T-helper 1 cell (primary cell): ENCODE data around the gene TOP2A.
A peak's percentile ranks its signal among the peaks of the same experiment; 100 is the strongest.

ENCODE experiments used
- DNase-seq, 5 donors: peaks; one replicate each; pipeline ENCODE4 v3.0.0-alpha.2; 2012 to 2020

The TOP2A gene

DNA sequence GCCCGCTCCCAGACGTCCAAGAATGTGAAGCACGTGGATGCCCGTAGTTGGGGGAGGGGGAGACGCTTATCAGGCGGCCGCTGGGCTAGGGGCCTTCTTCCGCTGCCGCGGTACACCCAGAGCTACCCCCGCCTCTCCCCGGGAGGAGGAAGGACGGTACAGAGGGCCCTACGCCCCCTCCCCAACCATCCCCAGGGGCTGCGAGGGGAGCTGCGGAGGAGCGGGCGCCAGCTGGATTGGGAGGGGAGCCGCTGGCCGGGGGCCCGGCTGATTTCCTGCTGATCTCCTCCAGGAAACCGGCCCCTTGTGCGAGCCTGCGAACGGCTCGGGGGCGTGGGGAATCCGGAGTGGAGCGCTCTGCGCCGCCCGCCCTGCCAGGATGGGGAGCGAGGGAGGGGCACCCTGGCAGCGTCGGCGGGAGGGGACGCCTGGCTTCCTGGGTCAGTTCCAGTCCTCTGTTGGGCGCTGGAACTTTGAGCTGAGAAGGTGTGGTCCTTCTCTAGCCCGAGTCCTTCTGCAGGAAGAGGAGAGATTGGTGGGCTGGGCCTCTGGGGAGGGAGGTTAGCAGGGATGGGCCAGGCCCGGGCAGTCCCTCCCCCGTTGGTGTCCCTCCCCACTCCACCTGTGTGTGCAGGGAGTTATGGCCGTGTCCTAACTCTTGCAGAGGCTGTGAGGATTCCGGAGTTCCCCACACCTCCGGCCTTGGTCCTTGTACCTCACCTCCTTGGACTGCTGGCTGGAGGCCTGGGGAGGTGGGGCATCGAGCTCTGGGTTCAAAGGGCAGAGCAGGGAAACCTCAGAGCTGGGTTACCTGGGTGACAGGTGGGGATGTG lies 72.3 kb downstream of the TOP2A start:
- DNase-seq: peak in 1 of 5 donors; percentile 41

DNA sequence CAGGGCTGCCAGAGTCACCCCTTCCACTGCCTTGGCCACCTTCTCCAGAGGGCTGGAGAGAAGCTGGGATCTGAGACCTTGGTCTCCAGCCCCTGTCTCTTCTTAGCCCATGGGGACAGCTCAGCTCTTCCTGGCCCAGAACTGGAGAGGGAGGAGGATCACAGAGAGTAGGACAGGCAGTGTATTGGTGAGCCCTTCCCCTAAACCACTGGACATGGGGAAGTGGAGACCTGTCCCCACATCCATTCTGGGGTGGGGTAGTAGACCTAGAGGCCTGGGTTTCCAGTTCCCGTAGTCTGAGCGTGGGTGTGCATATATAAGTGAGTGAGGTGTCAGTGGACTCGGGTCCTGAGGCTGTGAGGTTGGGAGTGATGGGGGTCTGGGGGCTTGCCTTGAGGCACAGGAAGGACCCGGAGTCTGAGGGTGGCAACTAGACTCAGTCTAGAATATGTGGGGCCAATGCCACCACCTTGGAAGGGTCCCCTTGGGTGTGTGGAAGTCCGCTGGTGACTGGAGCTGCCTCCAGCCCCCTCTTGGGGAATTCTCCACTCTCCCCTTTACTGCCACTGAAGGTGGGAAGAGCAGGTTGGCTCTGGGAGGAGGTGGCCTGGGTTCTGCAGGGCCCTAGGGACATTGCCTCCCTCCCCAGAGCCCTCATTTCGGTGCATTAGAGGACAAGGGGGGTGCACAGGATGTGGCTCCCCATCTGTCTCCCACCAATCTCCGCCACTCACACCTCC lies 73.1 kb downstream of the TOP2A start:
- no peak for DNase-seq

DNA sequence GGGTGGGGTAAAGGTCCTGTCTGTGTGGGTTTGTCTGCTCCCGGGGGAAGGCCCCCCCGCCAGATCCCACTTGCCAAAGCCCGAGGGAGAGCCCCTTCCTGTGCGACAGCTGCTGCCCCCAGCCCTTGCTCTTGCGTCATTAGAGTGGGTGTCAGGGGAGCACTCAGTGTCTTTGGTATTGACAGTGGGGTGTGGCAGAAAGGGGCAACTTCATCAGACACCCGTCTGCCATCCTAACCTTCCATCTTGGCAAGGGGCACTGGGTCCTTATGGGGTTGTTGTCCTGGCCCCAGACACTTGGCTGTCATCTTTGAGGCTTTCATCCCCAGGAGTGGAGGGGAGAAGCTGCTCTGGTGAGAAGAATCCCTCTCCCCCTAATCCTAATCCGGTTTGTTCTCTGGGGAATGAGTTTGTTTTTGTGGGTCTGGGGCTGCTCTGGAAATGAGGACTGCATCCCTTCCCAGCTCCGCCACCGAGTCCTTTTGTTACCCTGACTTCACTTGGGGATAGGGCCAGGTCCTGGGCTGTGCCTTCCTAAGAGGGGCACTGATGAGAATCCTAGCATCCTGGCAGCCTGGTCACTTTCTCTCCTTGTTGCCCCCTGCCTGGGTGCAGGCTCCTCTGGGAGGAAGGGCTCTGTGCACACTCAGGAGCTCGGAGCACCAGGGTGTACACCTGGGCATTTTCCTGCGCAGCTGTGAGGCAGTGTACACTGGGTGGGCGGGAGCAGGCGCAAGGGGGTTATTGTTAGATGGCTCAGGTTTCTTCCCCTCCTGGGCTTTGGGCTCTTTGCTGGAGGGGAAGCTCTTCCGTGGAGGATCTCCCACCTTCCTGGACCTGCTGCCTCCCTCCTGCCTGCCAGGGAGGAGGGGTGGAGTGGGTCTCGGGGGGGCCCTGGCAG lies 74.2 kb downstream of the TOP2A start:
- DNase-seq: no peak

GRCh38 chr17:40342504-40343218 lies 75.0 kb downstream of the TOP2A start:
- DNase-seq: no peak

GRCh38 chr17:40341808-40342503 lies 75.7 kb downstream of the TOP2A start:
- no peak for DNase-seq

DNA sequence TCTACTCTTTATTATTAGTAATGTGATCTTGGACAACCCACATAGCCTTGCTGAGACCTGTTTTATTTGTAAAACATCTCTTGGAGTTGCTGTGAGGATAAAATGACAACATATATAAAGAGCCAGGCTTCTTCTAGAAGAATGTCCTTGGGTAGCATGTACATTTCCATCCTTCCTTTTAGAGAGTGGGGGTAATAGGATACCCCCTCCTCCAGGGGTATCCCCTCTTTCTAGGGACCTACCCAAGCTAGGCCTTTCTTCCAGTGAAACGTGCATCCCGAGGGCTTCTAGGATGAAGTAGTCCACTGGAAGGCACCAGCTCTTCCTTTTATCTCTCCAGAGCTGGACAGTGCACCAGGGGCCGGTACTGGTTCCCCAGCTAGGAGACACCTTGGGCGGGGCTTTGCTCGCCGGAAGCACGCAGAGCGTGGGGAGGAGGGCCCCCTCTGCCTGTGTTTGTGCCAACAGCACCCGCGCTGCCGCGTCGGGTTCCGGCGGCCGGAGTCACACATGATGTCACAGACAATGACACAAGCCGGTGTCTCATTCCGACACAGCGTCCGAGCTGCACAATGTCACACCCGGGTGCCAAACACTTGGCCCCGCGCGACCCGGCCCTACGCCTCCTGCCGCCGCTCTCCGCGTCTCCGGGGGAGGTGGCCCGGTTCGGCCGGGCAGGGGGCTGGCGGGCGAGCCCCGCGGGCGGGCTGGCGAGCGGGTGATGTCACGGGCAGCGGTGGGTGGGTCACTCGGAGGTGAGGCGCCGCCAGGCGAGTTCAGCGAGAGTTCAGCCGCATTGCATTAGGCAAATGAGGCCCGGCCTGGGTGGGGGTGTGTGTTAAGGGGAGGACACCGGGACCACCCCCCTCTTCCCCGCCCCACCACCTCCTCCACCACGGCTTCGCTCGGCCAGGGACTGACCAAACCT lies 76.6 kb downstream of the TOP2A start:
- DNase-seq: peak; percentile 80 to 94 (median 86)

DNA sequence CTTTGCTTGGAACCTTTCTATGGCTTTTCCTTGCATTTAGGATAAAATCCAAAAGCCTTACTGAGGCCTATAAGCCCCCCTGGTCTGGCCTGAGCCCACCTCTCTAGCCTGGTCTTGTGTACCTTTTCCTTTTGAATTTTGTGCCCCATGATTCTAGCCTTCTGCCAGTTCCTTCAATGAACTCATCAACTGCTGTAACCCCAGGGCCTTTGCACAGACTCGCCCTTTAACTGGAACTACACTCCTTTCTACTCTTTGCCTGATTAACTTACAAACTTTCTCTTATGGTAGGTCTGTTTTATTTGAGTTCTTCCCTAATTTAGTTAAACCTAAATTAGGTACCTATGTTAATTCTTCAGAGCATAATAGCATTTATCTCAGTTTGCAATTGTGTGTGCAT lies 77.4 kb downstream of the TOP2A start:
- no peak for DNase-seq

DNA sequence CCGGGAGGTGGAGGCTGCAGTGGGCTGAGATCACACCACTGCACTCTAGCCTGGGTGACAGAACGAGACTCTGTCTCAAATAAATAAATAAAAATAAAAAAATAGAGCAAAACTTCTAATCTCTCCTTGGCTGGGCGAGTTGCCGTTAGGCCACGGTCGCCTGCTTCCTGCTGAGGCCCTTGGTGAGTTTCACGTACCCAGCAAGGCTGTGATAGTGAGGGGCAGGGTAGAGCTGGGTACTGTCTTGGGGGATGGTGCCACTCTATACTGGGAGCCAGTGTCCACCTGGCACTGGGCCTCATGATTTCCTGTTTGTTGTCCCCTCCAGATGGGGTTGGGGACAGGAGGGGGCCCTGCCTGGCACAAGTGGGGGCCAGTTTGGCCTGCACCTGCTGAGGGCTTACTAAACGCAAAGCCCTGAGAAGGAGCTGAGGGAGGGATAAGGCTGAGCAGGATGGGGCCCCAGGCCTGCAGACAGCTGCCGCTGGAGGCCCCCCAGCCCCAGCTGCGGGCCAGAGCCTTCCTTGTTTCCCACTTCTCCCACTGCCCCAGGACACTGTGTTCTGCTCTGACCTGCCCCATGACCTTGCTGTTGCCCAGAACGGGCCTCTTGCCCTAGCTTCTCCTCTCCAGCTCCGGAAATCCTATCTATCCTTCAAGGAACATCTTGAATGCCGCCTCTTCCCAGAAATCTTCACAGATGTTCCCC lies 78.6 kb downstream of the TOP2A start:
- no peak for DNase-seq
